Spleen (tissue), 7 donors: ENCODE measurements around the gene GOLGA8B.
"Not testable (repeated sequence)": the region's sequence is repeated elsewhere in the genome, so short reads cannot be mapped to it uniquely, and the experiment has no call there.

Source experiments
- CTCF ChIP-seq, 11 experiments: fragments of 200-600 bp in 7 of 11; fragments of 450-650 bp in 4 of 11; sonication (generic) in 4 of 11; IDR thresholded peaks in 8 of 11; conservative IDR thresholded peaks in 3 of 11; 1 replicate in 7 of 11; 2 replicates in 4 of 11; pipeline versions ENCODE4 v1.4.0 to v1.8.0; 2016 to 2021; ENCODE audit warnings: antibody characterized with exemption in 11 of 11, inconsistent platforms in 4 of 11, mild to moderate bottlenecking in 1 of 11
- POLR2AphosphoS5 ChIP-seq, 3 donors: sonication (generic); formaldehyde crosslinking; IDR thresholded peaks; one replicate each; pipeline ENCODE4 v1.5.1; 2017; ENCODE audit warnings: antibody characterized with exemption in 3 of 3
- donor health status: DM: no; HTN: no; CAD: no; lungs with moderate emphysema.
- donor health status: DM: no; HTN: no; CAD: no.
- donor health status: DM: no; HTN: no; CAD: no.

- not testable (repeated sequence) for TF ChIP-seq CTCF (IDR thresholded peaks at IDR 0.05 in 8 of 11, conservative IDR thresholded peaks at IDR 0.05 in 3 of 11); POLR2AphosphoS5 (IDR thresholded peaks at IDR 0.05)
These were observed 3.0 kb downstream of the GOLGA8B start for GRCh38 chr15:34580251-34581042.
